Neural progenitor cell (in vitro differentiated cells): ENCODE data around the gene KCNJ9.

Source experiments
- EZH2phosphoT487 ChIP-seq: fragments of 200-600 bp; sonication (generic); IDR thresholded peaks from 2 replicates; pipeline ENCODE4 v1.6.1; 2017; ENCODE audit warnings: antibody characterized with exemption
- TF ChIP-seq, protein P1 (sequence below): fragments of 200-600 bp; sonication (generic); IDR thresholded peaks from 2 replicates; pipeline ENCODE4 v1.5.1; 2017; ENCODE audit warnings: antibody characterized with exemption, mild to moderate bottlenecking

DNA sequence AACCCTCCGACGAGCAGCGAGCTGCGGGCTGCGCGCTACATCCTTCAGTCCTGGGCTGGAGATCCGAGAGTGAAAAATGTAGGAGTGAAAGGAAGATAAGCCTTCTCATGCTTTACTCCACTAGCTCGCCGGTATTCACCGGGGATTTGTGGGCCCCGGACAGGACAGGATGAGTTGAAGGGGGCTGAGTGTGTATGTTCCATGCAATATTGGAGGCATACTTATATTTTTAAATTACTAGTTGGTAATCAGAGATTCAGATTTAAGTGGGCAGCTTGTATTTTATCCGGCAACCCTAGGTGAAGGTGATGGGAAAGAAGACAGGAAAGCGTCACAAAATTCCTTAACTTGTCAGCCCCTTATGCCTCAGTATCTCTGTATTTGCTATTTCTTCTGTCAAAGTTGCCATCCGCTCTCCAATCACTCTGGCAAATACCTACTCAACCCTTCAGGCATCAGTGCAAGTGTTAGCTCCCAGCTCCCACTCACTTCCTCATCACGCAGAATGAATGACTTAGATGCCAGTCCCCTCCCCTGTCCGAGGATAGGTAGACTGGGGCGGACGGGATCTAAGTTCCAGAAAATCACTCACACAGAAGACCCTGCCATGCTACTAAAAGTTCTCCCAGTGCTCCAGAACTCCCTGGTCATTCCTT is 49.0 kb upstream of the KCNJ9 start:
- TF ChIP-seq, protein P1, sequence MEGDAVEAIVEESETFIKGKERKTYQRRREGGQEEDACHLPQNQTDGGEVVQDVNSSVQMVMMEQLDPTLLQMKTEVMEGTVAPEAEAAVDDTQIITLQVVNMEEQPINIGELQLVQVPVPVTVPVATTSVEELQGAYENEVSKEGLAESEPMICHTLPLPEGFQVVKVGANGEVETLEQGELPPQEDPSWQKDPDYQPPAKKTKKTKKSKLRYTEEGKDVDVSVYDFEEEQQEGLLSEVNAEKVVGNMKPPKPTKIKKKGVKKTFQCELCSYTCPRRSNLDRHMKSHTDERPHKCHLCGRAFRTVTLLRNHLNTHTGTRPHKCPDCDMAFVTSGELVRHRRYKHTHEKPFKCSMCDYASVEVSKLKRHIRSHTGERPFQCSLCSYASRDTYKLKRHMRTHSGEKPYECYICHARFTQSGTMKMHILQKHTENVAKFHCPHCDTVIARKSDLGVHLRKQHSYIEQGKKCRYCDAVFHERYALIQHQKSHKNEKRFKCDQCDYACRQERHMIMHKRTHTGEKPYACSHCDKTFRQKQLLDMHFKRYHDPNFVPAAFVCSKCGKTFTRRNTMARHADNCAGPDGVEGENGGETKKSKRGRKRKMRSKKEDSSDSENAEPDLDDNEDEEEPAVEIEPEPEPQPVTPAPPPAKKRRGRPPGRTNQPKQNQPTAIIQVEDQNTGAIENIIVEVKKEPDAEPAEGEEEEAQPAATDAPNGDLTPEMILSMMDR, result no peak
- no peak for TF ChIP-seq EZH2phosphoT487
